GM18499 (cell line): ENCODE results near the gene LSM5.
"Not testable (repeated sequence)": the region's sequence is repeated elsewhere in the genome, so short reads cannot be mapped to it uniquely, and the experiment has no call there.

Experiments
- ATAC-seq: cut with Tn5 transposase; IDR thresholded peaks from one replicate; pipeline ENCODE4 v1.9.1; 2021; ENCODE audit warnings: moderate number of reproducible peaks; ENCODE audit not compliant: insufficient read depth, unreplicated experiment

The LSM5 gene

DNA sequence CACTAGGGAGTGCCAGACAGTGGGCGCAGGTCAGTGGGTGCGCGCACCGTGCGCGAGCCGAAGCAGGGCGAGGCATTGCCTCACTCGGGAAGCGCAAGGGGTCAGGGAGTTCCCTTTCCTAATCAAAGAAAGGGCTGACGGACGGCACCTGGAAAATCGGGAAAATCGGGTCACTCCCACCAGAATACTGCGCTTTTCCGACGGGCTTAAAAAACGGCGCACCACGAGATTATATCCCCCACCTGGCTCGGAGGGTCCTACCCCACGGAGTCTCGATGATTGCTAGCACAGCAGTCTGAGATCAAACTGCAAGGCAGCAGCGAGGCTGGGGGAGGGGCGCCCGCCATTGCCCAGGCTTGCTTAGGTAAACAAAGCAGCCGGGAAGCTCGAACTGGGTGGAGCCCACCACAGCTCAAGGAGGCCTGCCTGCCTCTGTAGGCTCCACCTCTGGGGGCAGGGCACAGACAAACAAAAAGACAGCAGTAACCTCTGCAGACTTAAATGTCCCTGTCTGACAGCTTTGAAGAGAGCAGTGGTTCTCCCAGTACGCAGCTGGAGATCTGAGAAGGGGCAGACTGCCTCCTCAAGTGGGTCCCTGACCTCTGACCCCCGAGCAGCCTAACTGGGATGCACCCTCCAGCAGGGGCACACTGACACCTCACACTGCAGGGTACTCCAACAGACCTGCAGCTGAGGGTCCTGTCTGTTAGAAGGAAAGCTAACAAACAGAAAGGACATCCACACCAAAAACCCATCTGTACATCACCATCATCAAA is 25.4 kb downstream of the LSM5 start:
- not testable (repeated sequence) for ATAC-seq

DNA sequence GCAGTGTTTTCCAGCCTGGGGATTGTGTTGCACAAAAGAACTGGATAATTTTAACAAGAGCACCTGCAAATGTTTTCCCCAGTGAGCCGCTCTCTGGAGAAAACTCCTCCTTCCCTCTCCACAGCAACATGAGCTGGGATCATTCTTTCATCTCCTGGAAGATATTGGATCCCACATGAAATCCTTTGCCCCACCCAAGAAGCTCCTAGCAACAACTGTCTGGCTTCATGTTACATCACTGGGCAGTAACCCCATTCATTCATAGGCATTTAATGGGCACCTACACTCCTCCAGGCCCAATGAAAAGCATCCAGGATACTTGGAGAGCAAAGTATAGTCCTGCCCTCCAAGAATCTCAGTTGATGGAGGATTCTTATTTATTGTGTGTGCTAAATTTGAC is 27.2 kb downstream of the LSM5 start:
- no peak for ATAC-seq

DNA sequence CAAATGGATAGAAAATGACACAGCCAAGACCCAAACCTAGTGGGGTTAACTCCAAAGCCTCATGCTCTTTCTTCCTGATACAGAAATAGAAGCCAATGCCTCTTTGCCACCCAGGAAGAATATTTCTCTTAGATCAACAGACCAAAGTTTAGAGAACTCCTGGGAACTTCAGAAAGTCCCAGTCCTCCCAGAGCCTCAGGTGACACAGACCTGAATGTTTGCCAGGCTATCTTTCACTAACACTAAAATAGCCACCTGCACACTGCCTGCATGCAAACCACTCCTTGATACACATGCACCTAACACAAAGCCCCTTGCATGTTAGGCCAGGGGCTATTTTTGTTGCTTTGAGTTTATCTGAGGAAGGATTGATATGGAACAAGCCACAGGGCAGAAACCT is 27.7 kb downstream of the LSM5 start:
- ATAC-seq = no peak

DNA sequence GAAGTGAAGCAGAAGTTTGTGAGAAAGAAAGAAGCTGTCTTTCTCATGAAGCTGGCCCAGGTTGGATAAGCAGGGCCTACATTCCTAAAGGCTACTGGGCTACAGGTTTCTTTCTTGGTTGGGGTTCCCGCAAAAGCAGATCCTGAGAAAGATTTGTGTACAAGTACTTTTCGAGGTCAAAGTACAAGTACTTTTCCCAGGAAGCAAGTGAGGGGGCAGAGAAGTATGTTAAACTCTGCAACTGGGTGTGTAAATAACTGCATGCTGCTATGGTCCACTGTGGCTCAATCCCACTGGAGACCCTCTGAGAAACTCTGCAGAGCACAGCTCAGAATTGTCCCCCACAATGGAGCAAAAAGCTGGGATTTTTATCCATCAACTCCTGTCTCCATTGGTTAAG is 28.7 kb downstream of the LSM5 start:
- no peak for ATAC-seq

DNA sequence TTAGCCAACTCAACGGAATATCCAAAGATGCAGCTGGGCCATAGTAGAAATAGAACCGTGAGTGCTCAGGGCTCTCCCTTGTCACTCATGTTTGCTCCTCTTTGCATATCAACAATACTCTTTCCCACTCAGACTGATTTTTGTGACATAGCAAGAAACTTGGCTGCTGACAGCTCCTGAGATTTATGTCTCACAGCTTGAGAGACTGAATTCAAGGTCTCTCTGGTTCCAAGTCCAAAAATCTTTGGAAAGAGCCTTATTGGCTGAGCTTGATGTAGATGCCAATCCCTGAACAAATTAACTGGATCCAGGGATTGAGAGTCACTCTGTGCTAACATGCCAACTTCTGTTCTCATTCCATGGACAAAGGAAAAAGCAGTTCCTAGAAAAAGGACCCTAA is 30.4 kb downstream of the LSM5 start:
- ATAC-seq = no peak

DNA sequence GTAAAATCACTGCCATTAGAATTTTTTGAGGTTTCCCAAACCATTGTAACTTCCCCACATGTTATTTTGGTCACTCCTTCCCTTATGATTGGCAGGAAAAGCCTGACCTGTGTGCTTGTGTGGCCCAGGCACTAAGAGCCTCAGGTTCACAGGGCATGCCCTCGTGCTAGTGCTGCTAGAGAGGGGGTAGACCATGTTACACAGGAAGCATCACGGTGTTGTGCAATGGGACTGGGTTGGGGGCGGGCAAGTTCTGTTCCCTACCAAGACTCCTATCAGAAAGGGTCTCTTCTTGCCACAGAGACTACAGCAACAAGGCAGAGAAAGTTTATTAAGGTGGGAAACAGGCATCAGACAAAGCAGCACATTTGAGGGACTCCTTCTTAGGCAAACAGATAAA is 32.2 kb downstream of the LSM5 start:
- ATAC-seq = no peak

DNA sequence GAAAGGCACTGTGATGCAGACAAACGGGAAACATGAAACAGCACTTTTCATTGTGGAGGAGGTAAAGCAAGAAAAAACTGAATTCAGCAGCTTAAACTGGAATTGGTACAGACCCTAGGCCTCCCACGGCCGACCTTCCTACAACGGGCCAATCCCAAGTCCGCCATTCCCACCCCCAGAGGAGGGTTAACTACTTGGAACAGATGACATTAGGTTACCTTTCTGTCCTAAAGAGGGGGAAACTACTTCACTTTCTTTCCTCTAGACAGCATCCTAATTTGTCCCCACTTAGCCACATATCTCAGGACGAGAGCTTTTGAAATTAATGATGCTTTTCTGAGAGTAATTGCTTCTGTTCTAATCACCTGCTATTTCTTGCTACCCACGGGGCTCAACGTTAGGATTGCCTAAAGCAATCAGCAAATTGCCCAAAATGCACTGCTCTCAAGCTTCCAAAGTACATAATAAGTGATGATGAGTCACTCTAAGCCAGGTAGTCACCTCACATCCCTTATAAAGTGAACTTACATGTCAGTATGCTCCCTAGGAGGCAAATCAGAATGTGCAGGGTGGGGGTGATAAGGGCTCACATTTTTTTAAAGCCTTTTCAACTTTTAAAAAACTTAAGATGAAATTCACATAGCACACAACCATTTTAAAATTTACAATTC is 36.7 kb downstream of the LSM5 start:
- ATAC-seq = no peak

DNA sequence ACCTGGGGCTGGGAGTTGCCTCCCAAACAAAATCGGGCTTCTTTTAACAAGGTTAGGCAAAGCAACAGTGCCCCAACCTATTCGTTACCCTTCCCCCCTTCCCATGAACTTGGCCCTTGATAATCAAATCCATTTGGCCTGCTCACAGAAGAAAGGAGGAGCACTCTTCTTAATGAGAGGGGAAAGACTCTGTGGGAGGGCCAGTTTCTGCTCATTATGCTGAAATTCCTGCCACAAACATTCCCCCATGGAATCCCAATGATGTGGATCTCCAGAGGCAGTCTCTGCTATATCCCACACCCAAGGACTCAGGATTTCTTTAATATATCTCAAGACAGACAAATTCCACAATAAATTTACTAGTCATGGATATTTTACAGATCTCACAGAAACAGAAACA is 43.0 kb downstream of the LSM5 start:
- ATAC-seq = no peak

DNA sequence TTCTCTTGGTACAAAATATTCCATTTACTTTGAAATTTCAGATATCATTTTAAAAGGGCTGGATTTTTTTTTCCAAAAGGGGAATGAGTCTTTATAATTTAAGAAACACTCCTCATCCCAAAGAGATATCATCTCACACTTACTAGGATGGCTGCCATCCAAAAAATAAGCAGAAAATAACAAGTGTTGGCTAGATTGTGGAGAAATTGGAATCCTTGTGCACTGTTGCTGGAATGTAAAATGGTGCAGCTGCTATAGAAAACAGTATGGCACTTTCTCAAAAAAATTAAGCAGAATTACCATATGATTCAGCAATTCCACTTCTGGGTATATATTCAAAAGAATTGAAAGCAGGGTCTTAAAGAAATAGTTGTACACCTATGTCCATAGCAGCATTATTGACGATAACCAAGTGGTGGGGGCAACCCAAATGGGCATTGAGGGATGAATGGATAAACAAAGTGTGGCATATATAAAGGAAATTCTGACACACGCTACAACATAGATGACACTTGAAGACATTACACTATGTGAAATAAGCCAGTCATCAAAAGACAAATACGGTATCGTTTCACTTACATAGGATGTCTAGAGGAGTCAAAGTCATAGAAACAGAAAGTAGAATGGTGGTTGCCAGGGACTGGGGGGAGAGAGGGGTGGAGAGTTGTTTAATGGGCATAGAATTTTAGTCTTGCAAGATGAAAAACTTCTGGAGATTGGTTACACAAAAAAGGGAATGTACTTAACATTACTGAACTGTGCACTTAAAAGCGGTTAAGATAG is 53.8 kb downstream of the LSM5 start:
- ATAC-seq = no peak
